HL-60 (cell line): ENCODE measurements around the gene CTSH.

Source experiments
- CTCF ChIP-seq: IDR thresholded peaks from one replicate; pipeline ENCODE4 v1.5.1; 2011; ENCODE audit warnings: low read length, control low read depth, inconsistent platforms; ENCODE audit not compliant: insufficient read depth
- POLR2AphosphoS5 ChIP-seq: IDR thresholded peaks from 2 replicates; pipeline ENCODE4 v1.6.1; 2012; ENCODE audit warnings: low read depth
- REST ChIP-seq: IDR thresholded peaks from 2 replicates; pipeline ENCODE4 v1.6.1; 2012; ENCODE audit warnings: low read depth; ENCODE audit not compliant: insufficient replicate concordance

GRCh38 chr15:78921940-78922339 lies 22.9 kb downstream of the CTSH start:
- 0 out of 2 replicates have a peak, but pooled peaks have one; percentile 19 for TF ChIP-seq POLR2AphosphoS5
- peak; percentile 11 for TF ChIP-seq CTCF
- TF ChIP-seq REST, result no peak
